ENCODE data around the gene MAP7. TPM values are rescaled to one million over a fixed set of nuclear protein-coding genes. Genes with fewer than 3 reads are reported as not detected.

Gene MAP7
- total RNA-seq, 4 donors from 2014 or later = 40.6 to 61.3 (median 46.6) TPM

DNA sequence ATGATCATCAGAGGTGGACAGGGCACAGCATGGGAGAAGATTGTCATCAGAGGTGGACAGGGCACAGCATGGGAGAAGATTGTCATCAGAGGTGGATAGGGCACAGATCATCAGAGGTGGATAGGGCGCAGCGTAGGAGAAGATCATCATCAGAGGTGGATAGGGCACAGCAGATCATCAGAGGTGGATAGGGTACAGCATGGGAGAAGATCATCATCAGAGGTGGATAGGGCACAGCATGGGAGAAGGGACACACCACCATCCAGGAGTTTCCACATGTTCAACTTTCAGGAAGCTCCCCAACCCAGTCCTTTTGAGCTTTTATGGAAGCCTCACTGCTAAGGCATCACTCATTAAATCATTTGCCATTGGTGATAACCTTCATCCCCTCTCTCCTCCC, 104.1 kb downstream of the MAP7 start:
- TF ChIP-seq POLR2AphosphoS5 (IDR thresholded peaks at IDR 0.05) (no peak), POLR2A (IDR thresholded peaks at IDR 0.05) (no peak), EP300 (IDR thresholded peaks at IDR 0.05; ENCODE audit: low read depth) (no peak)
- TF ChIP-seq, protein P1, sequence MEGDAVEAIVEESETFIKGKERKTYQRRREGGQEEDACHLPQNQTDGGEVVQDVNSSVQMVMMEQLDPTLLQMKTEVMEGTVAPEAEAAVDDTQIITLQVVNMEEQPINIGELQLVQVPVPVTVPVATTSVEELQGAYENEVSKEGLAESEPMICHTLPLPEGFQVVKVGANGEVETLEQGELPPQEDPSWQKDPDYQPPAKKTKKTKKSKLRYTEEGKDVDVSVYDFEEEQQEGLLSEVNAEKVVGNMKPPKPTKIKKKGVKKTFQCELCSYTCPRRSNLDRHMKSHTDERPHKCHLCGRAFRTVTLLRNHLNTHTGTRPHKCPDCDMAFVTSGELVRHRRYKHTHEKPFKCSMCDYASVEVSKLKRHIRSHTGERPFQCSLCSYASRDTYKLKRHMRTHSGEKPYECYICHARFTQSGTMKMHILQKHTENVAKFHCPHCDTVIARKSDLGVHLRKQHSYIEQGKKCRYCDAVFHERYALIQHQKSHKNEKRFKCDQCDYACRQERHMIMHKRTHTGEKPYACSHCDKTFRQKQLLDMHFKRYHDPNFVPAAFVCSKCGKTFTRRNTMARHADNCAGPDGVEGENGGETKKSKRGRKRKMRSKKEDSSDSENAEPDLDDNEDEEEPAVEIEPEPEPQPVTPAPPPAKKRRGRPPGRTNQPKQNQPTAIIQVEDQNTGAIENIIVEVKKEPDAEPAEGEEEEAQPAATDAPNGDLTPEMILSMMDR (IDR thresholded peaks at IDR 0.05) = no peak
- DNase-seq = no peak
- Histone ChIP-seq H3K36me3 (no peaks in the 10 kb centered on the region), H3K27ac (no peak overlapping the region), H3K4me3 (no peak overlapping the region), H3K27me3 (no peaks in the 10 kb centered on the region), H3K4me1 (peaks cover 0 to 38% (median 10%) of the 10 kb centered on the region in 4 donors), H3K9me3 (peaks cover 0 to 1% of the 10 kb centered on the region in 2 donors)
- in situ Hi-C loops (cut with MboI; ENCODE audit: low pct_ligation_motif_present in 1 of 4, low pct_unique_long_range_greater_than_20kb in 1 of 4, low sequenced_read_pairs in 3 of 4) (no loop called here), intact Hi-C loops (cut with DNase I; ENCODE audit: low total_unique reads) (no loop called here)
- 95% methylated on average over 2 of the region's 2 CpGs; no CpG with 5 or more reads in 1 of the 2 donors for WGBS, 2 donors (ENCODE audit: low coverage in 1 of 2)

DNA sequence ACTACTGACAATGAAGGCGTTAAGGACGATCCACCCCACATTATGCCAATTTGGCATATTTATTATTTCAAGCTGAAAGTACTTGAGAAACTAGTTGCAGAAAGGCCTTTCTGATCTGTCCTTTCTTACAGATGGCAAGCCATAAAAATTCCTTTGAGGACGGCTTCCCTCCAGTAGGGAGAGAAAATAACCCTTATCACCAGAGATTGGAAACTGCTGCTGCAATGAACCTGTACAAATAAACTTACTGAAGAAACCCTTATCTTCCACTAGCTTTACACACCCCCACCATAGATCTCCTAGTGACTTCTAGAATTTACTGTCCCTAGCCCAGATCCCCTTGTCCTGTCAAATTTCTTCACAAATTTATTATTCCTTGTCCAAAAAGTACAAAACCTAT, 105.2 kb downstream of the MAP7 start:
- peaks cover 0 to 49% (median 11%) of the 10 kb centered on the region in 4 donors for H3K4me1 ChIP-seq
- H3K27me3 ChIP-seq = no peaks in the 10 kb centered on the region
- no peaks in the 10 kb centered on the region for H3K36me3 ChIP-seq
- peak overlapping the region in 2 of 4 donors; percentile 8 to 42 for H3K27ac ChIP-seq
- H3K9me3 ChIP-seq = no peaks in the 10 kb centered on the region
- 28 to 44% methylated on average over 3 of the region's 3 CpGs for WGBS, 2 donors (ENCODE audit: low coverage in 1 of 2)
- DNase-seq = no peak
- in situ Hi-C loops (cut with MboI; ENCODE audit: low pct_ligation_motif_present in 1 of 4, low pct_unique_long_range_greater_than_20kb in 1 of 4, low sequenced_read_pairs in 3 of 4) = no loop called here
- intact Hi-C loops (cut with DNase I; ENCODE audit: low total_unique reads) = no loop called here
- H3K4me3 ChIP-seq = no peak overlapping the region
- TF ChIP-seq POLR2A (IDR thresholded peaks at IDR 0.05) = no peak
- TF ChIP-seq EP300 (IDR thresholded peaks at IDR 0.05; ENCODE audit: low read depth) = no peak
- TF ChIP-seq, protein P1 (IDR thresholded peaks at IDR 0.05) = no peak
- TF ChIP-seq POLR2AphosphoS5 (IDR thresholded peaks at IDR 0.05) = no peak

DNA sequence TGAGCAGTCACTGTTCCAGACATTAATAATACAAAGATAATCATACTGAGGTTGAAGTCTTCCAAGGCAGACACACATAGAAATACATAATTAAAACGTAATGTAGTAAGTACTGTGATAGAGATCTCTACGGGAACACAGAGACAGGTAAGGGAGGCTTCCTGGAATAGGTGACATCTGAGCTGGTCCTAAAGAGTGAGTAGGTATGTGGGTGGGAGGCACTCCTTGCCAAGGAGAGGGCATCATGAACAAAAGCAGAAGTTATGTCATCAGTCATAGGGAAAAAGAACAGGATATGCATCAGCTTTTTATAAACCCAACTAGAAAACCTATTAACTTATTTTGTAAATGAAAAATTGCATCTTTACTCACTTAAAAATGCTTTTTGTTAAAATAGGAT, 110.0 kb downstream of the MAP7 start:
- no peaks in the 10 kb centered on the region for H3K9me3 ChIP-seq
- H3K4me1 ChIP-seq = peaks cover 0 to 56% (median 22%) of the 10 kb centered on the region in 4 donors
- no peak for TF ChIP-seq EP300 (IDR thresholded peaks at IDR 0.05; ENCODE audit: low read depth)
- TF ChIP-seq POLR2A (IDR thresholded peaks at IDR 0.05) = no peak
- no peak for TF ChIP-seq POLR2AphosphoS5 (IDR thresholded peaks at IDR 0.05)
- TF ChIP-seq, protein P1 (IDR thresholded peaks at IDR 0.05) = no peak
- intact Hi-C loops (cut with DNase I; ENCODE audit: low total_unique reads) (no loop called here), in situ Hi-C loops (cut with MboI; ENCODE audit: low pct_ligation_motif_present in 1 of 4, low pct_unique_long_range_greater_than_20kb in 1 of 4, low sequenced_read_pairs in 3 of 4) (no loop called here)
- DNase-seq = no peak
- H3K27ac ChIP-seq = peak overlapping the region; percentile 70 to 79 (median 75)
- H3K27me3 ChIP-seq = no peaks in the 10 kb centered on the region
- no peak overlapping the region for H3K4me3 ChIP-seq
- WGBS, 2 donors (ENCODE audit: low coverage in 1 of 2) = 55 to 56% methylated on average over 2 of the region's 2 CpGs
- no peaks in the 10 kb centered on the region for H3K36me3 ChIP-seq

DNA sequence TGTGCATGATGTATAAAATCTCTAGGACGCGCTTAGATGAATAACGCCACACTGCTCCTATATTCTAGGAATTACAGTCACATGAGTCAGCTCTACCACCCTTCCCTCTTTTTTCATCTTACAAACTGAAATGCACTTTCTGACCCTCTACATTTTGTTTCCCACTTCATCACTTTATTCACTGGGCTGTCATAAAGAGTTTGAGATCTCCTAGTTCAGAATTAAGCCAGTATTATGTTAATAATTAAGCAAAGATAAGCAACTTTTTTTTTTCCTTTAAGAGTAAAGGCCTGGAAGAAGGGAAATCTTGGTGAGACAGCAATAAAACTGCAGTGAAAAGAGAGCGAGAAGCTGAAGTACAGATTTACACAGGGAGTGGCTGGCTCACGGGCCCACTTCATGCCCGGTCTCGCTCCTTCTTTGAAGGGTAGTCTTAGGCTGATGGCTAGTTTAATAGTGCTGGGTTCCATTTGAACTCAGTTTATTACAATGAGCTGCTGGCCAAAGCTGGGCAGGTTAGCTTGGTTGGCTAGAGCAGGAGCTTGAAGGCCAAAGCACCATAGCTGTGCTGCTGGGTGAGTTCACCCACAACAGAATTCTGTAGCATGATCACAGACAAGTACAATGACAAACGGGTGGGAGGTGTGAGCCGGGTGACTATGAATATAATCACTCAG, 110.6 kb downstream of the MAP7 start:
- no peak overlapping the region for H3K4me3 ChIP-seq
- H3K9me3 ChIP-seq = no peaks in the 10 kb centered on the region
- peaks cover 0 to 56% (median 19%) of the 10 kb centered on the region in 4 donors for H3K4me1 ChIP-seq
- TF ChIP-seq, protein P1 (IDR thresholded peaks at IDR 0.05) = no peak
- TF ChIP-seq POLR2A (IDR thresholded peaks at IDR 0.05) (no peak), EP300 (IDR thresholded peaks at IDR 0.05; ENCODE audit: low read depth) (no peak), POLR2AphosphoS5 (IDR thresholded peaks at IDR 0.05) (no peak)
- peak; percentile 56 for DNase-seq
- H3K27ac ChIP-seq = peak overlapping the region; percentile 70 to 79 (median 75)
- intact Hi-C loops (cut with DNase I; ENCODE audit: low total_unique reads) (no loop called here), in situ Hi-C loops (cut with MboI; ENCODE audit: low pct_ligation_motif_present in 1 of 4, low pct_unique_long_range_greater_than_20kb in 1 of 4, low sequenced_read_pairs in 3 of 4) (no loop called here)
- H3K27me3 ChIP-seq = no peaks in the 10 kb centered on the region
- H3K36me3 ChIP-seq = no peaks in the 10 kb centered on the region
- WGBS, 2 donors (ENCODE audit: low coverage in 1 of 2) = 53 to 79% methylated on average over 7 to 9 of the region's 9 CpGs

All from transverse colon (tissue), 4 donors.